SJCRH30 (cell line): Measurements from ENCODE around the gene KLF3. TPM values are rescaled to one million over a fixed set of nuclear protein-coding genes. Genes with fewer than 3 reads are reported as not detected.

Source experiments
- DNase-seq, 2 experiments: peaks; one replicate each; pipeline ENCODE4 v3.0.0-alpha.2; 2015 to 2020
- H3K27ac ChIP-seq: fragments of 250-450 bp; sonication (Bioruptor Pico); 2 replicates; pipeline ENCODE4 v1.5.1; 2020; ENCODE audit warnings: mild to moderate bottlenecking, moderate library complexity
- H3K27me3 ChIP-seq: fragments of 250-450 bp; sonication (Bioruptor Pico); 2 replicates; pipeline ENCODE4 v1.5.1; 2020; ENCODE audit warnings: mild to moderate bottlenecking, moderate library complexity
- H3K36me3 ChIP-seq: fragments of 250-450 bp; sonication (Bioruptor Pico); 2 replicates; pipeline ENCODE4 v1.5.1; 2020; ENCODE audit warnings: mild to moderate bottlenecking, moderate library complexity
- H3K4me1 ChIP-seq: fragments of 250-450 bp; sonication (Bioruptor Pico); 2 replicates; pipeline ENCODE4 v1.5.1; 2020; ENCODE audit warnings: mild to moderate bottlenecking, moderate library complexity
- H3K4me3 ChIP-seq: fragments of 250-450 bp; sonication (Bioruptor Pico); 2 replicates; pipeline ENCODE4 v1.5.1; 2020; ENCODE audit warnings: mild to moderate bottlenecking, moderate library complexity
- H3K9me3 ChIP-seq: fragments of 250-450 bp; sonication (Bioruptor Pico); replicated peaks from 2 replicates; pipeline ENCODE4 v1.5.1; 2020; ENCODE audit warnings: mild to moderate bottlenecking, moderate library complexity
- total RNA-seq: library from RNA; depleted of rRNA; stranded (reverse); fragments of >200 nt; shearing (Covaris generic); gene quantifications from 2 replicates; pipeline ENCODE4 v1.2.3, GENCODE V29; 2014

Gene KLF3
- total RNA-seq, 1 experiment from 2014 or later: 25.9 TPM

- no peak overlapping the region for H3K27ac ChIP-seq
- H3K36me3 ChIP-seq: no peaks in the 10 kb centered on the region
- H3K4me1 ChIP-seq: peaks cover 17% of the 10 kb centered on the region
- DNase-seq: no peak
- peak overlapping the region; percentile 96 for H3K4me3 ChIP-seq
- H3K27me3 ChIP-seq: no peaks in the 10 kb centered on the region
- H3K9me3 ChIP-seq: no peaks in the 10 kb centered on the region
These were observed 1.8 kb downstream of the KLF3 start for GRCh38 chr4:38665551-38666411.

- Histone ChIP-seq H3K27me3 (no peaks in the 10 kb centered on the region), H3K36me3 (no peaks in the 10 kb centered on the region), H3K4me1 (peaks cover 17% of the 10 kb centered on the region), H3K4me3 (peak overlapping the region; percentile 54), H3K9me3 (no peaks in the 10 kb centered on the region), H3K27ac (peak overlapping the region; percentile 85)
- DNase-seq: no peak
These were observed 2.7 kb downstream of the KLF3 start for GRCh38 chr4:38666766-38667084.

GRCh38 chr4:38667085-38667893 lies 3.3 kb downstream of the KLF3 start:
- DNase-seq: peak; percentile 86 to 95

GRCh38 chr4:38668203-38668971 lies 4.4 kb downstream of the KLF3 start:
- H3K27ac ChIP-seq: no peak overlapping the region
- DNase-seq: no peak
- peaks cover 26% of the 10 kb centered on the region for H3K4me1 ChIP-seq
- H3K4me3 ChIP-seq: no peak overlapping the region
- no peaks in the 10 kb centered on the region for H3K27me3 ChIP-seq
- H3K36me3 ChIP-seq: no peaks in the 10 kb centered on the region
- H3K9me3 ChIP-seq: no peaks in the 10 kb centered on the region

More at GRCh38 chr4:38667085-38667893, 3.3 kb downstream of the KLF3 start:
- H3K4me1 ChIP-seq: peaks cover 18% of the 10 kb centered on the region
- H3K36me3 ChIP-seq: no peaks in the 10 kb centered on the region
- peak overlapping the region; percentile 54 for H3K4me3 ChIP-seq
- H3K9me3 ChIP-seq: no peaks in the 10 kb centered on the region
- H3K27ac ChIP-seq: peak overlapping the region; percentile 85
- H3K27me3 ChIP-seq: no peaks in the 10 kb centered on the region

- no peaks in the 10 kb centered on the region for H3K27me3 ChIP-seq
- DNase-seq: no peak
- no peaks in the 10 kb centered on the region for H3K9me3 ChIP-seq
- H3K27ac ChIP-seq: no peak overlapping the region
- no peaks in the 10 kb centered on the region for H3K36me3 ChIP-seq
- peaks cover 30% of the 10 kb centered on the region for H3K4me1 ChIP-seq
- H3K4me3 ChIP-seq: no peak overlapping the region
These were observed 5.2 kb downstream of the KLF3 start for GRCh38 chr4:38669208-38669607.

GRCh38 chr4:38670109-38670901 lies 6.3 kb downstream of the KLF3 start:
- H3K4me1 ChIP-seq: peaks cover 32% of the 10 kb centered on the region
- H3K9me3 ChIP-seq: no peaks in the 10 kb centered on the region
- H3K27me3 ChIP-seq: no peaks in the 10 kb centered on the region
- no peak overlapping the region for H3K27ac ChIP-seq
- DNase-seq: no peak
- H3K36me3 ChIP-seq: no peaks in the 10 kb centered on the region
- no peak overlapping the region for H3K4me3 ChIP-seq

- DNase-seq: no peak
- no peak overlapping the region for H3K27ac ChIP-seq
- no peaks in the 10 kb centered on the region for H3K9me3 ChIP-seq
- H3K4me3 ChIP-seq: no peak overlapping the region
- no peaks in the 10 kb centered on the region for H3K27me3 ChIP-seq
- H3K36me3 ChIP-seq: no peaks in the 10 kb centered on the region
- H3K4me1 ChIP-seq: peaks cover 28% of the 10 kb centered on the region
These were observed 7.1 kb downstream of the KLF3 start for GRCh38 chr4:38670939-38671591.

- no peak for DNase-seq
- H3K9me3 ChIP-seq: no peaks in the 10 kb centered on the region
- H3K27ac ChIP-seq: no peak overlapping the region
- no peak overlapping the region for H3K4me3 ChIP-seq
- H3K4me1 ChIP-seq: peaks cover 26% of the 10 kb centered on the region
- H3K36me3 ChIP-seq: no peaks in the 10 kb centered on the region
- no peaks in the 10 kb centered on the region for H3K27me3 ChIP-seq
These were observed 7.6 kb downstream of the KLF3 start for GRCh38 chr4:38671592-38671940.

GRCh38 chr4:38672074-38672396 lies 8.0 kb downstream of the KLF3 start:
- H3K36me3 ChIP-seq: no peaks in the 10 kb centered on the region
- no peak overlapping the region for H3K27ac ChIP-seq
- H3K27me3 ChIP-seq: no peaks in the 10 kb centered on the region
- peaks cover 25% of the 10 kb centered on the region for H3K4me1 ChIP-seq
- no peak for DNase-seq
- no peaks in the 10 kb centered on the region for H3K9me3 ChIP-seq
- no peak overlapping the region for H3K4me3 ChIP-seq

GRCh38 chr4:38672397-38673129 lies 8.6 kb downstream of the KLF3 start:
- peak; percentile 32 for DNase-seq
- Histone ChIP-seq H3K27ac (no peak overlapping the region), H3K27me3 (no peaks in the 10 kb centered on the region), H3K36me3 (no peaks in the 10 kb centered on the region), H3K4me3 (no peak overlapping the region), H3K9me3 (no peaks in the 10 kb centered on the region), H3K4me1 (peaks cover 25% of the 10 kb centered on the region)

GRCh38 chr4:38673130-38673978 lies 9.4 kb downstream of the KLF3 start:
- Histone ChIP-seq H3K27me3 (no peaks in the 10 kb centered on the region), H3K4me1 (peaks cover 21% of the 10 kb centered on the region), H3K4me3 (no peak overlapping the region), H3K27ac (no peak overlapping the region), H3K9me3 (no peaks in the 10 kb centered on the region), H3K36me3 (no peaks in the 10 kb centered on the region)
- no peak for DNase-seq

GRCh38 chr4:38674258-38675144 lies 10.5 kb downstream of the KLF3 start:
- H3K4me1 ChIP-seq: peaks cover 15% of the 10 kb centered on the region; the same call in 1 of the 2 replicates
- no peak overlapping the region for H3K4me3 ChIP-seq
- DNase-seq: no peak
- H3K27ac ChIP-seq: no peak overlapping the region
- peaks cover 5% of the 10 kb centered on the region for H3K36me3 ChIP-seq
- H3K9me3 ChIP-seq: no peaks in the 10 kb centered on the region
- H3K27me3 ChIP-seq: no peaks in the 10 kb centered on the region
